Right atrium auricular region (tissue), 2 donors: ENCODE measurements around the gene ULK4. TPM values are rescaled to one million over a fixed set of nuclear protein-coding genes. Genes with fewer than 3 reads are reported as not detected.
A peak's percentile ranks its signal among the peaks of the same experiment; 100 is the strongest.

Experiments used
- DNase-seq: peaks from one replicate; pipeline ENCODE4 v3.0.0-alpha.2; 2019; ENCODE audit warnings: low spot score
- H3K27ac ChIP-seq, 2 donors: fragments of 200-600 bp; sonication (generic); 1 replicate in 1 of 2; 2 replicates in 1 of 2; pipeline ENCODE4 v1.5.1; 2016 to 2019
- H3K27me3 ChIP-seq, 2 donors: fragments of 200-600 bp; sonication (generic); one replicate each; pipeline versions ENCODE4 v1.5.1 to v1.6.0; 2017 to 2019
- H3K36me3 ChIP-seq: fragments of 200-600 bp; sonication (generic); one replicate; pipeline ENCODE4 v1.5.1; 2016
- H3K4me1 ChIP-seq, 2 donors: fragments of 200-600 bp; sonication (generic); one replicate each; pipeline versions ENCODE4 v1.5.1 to v1.6.0; 2017 to 2019
- H3K4me3 ChIP-seq, 2 donors: fragments of 200-600 bp; sonication (generic); 1 replicate in 1 of 2; 2 replicates in 1 of 2; pipeline ENCODE4 v1.5.1; 2017 to 2019; ENCODE audit warnings: mild to moderate bottlenecking in 1 of 2, moderate library complexity in 1 of 2
- H3K9me3 ChIP-seq, 2 donors: fragments of 200-600 bp; sonication (generic); one replicate each; pipeline ENCODE4 v1.5.1; 2019
- CTCF ChIP-seq, 2 donors: fragments of 200-600 bp; sonication (generic); IDR thresholded peaks; one replicate each; pipeline ENCODE4 v1.5.1; 2019; ENCODE audit warnings: antibody characterized with exemption in 2 of 2
- total RNA-seq, 2 donors: library from RNA; depleted of rRNA; stranded (reverse); fragments of >200 nt; gene quantifications; one replicate each; pipeline ENCODE4 v1.1.0, GENCODE V29; 2016

The ULK4 gene
- total RNA-seq, 2 donors from 2014 or later: 7.1 to 10.1 TPM

GRCh38 chr3:41317298-41317697, 644.6 kb downstream of the ULK4 start:
- Histone ChIP-seq H3K36me3 (no peaks in the 10 kb centered on the region), H3K4me3 (no peak overlapping the region), H3K27ac (no peak overlapping the region), H3K9me3 (no peaks in the 10 kb centered on the region), H3K27me3 (no peaks in the 10 kb centered on the region), H3K4me1 (no peaks in the 10 kb centered on the region)
- no peak for TF ChIP-seq CTCF (IDR thresholded peaks at IDR 0.05)
- DNase-seq: no peak

GRCh38 chr3:41315126-41315525, 646.8 kb downstream of the ULK4 start:
- H3K4me3 ChIP-seq: no peak overlapping the region
- no peak for DNase-seq
- TF ChIP-seq CTCF (IDR thresholded peaks at IDR 0.05): no peak
- H3K27me3 ChIP-seq: no peaks in the 10 kb centered on the region
- no peak overlapping the region for H3K27ac ChIP-seq
- H3K36me3 ChIP-seq: no peaks in the 10 kb centered on the region
- no peaks in the 10 kb centered on the region for H3K9me3 ChIP-seq
- no peaks in the 10 kb centered on the region for H3K4me1 ChIP-seq

GRCh38 chr3:41308119-41308518, 653.8 kb downstream of the ULK4 start:
- no peak for DNase-seq
- Histone ChIP-seq H3K9me3 (no peaks in the 10 kb centered on the region), H3K36me3 (no peaks in the 10 kb centered on the region), H3K4me3 (no peak overlapping the region), H3K4me1 (peaks cover 0 to 11% of the 10 kb centered on the region in 2 donors), H3K27ac (no peak overlapping the region), H3K27me3 (no peaks in the 10 kb centered on the region)
- TF ChIP-seq CTCF (IDR thresholded peaks at IDR 0.05): no peak

- peaks cover 0 to 11% of the 10 kb centered on the region in 2 donors for H3K4me1 ChIP-seq
- H3K4me3 ChIP-seq: no peak overlapping the region
- no peaks in the 10 kb centered on the region for H3K27me3 ChIP-seq
- no peak overlapping the region for H3K27ac ChIP-seq
- no peak for TF ChIP-seq CTCF (IDR thresholded peaks at IDR 0.05)
- DNase-seq: no peak
- no peaks in the 10 kb centered on the region for H3K9me3 ChIP-seq
- no peaks in the 10 kb centered on the region for H3K36me3 ChIP-seq
Measured at GRCh38 chr3:41307065-41307464, 654.8 kb downstream of the ULK4 start.

GRCh38 chr3:41304593-41304992, 657.3 kb downstream of the ULK4 start:
- no peaks in the 10 kb centered on the region for H3K9me3 ChIP-seq
- H3K36me3 ChIP-seq: no peaks in the 10 kb centered on the region
- H3K4me1 ChIP-seq: peaks cover 0 to 11% of the 10 kb centered on the region in 2 donors
- H3K27ac ChIP-seq: peak overlapping the region; percentile 3 to 35
- no peak overlapping the region for H3K4me3 ChIP-seq
- DNase-seq: no peak
- H3K27me3 ChIP-seq: no peaks in the 10 kb centered on the region
- TF ChIP-seq CTCF (IDR thresholded peaks at IDR 0.05): no peak

- no peak overlapping the region for H3K4me3 ChIP-seq
- DNase-seq: no peak
- H3K4me1 ChIP-seq: peaks cover 0 to 11% of the 10 kb centered on the region in 2 donors
Measured at GRCh38 chr3:41302295-41302694, 659.6 kb downstream of the ULK4 start.

More at GRCh38 chr3:41302295-41302694, 659.6 kb downstream of the ULK4 start:
- H3K27ac ChIP-seq: no peak overlapping the region
- no peaks in the 10 kb centered on the region for H3K36me3 ChIP-seq
- no peak for TF ChIP-seq CTCF (IDR thresholded peaks at IDR 0.05)
- no peaks in the 10 kb centered on the region for H3K9me3 ChIP-seq
- H3K27me3 ChIP-seq: no peaks in the 10 kb centered on the region
